Effector memory CD4-positive, alpha-beta T cell (primary cell): Measurements from ENCODE around the gene DHX34.
"Not testable (repeated sequence)": the region's sequence is repeated elsewhere in the genome, so short reads cannot be mapped to it uniquely, and the experiment has no call there.

Experiments
- DNase-seq, 3 donors: peaks; one replicate each; pipeline ENCODE4 v3.0.0-alpha.2; 2020
- H3K27ac ChIP-seq: 2 replicates; pipeline ENCODE4 v1.7.0; 2013; ENCODE audit warnings: mild to moderate bottlenecking, low read length, moderate library complexity; ENCODE audit not compliant: insufficient read depth, poor library complexity, severe bottlenecking
- H3K27me3 ChIP-seq: replicated peaks from 2 replicates; pipeline ENCODE4 v1.7.0; 2013; ENCODE audit warnings: mild to moderate bottlenecking, low read length; ENCODE audit not compliant: insufficient read depth, control insufficient read depth, poor library complexity, severe bottlenecking
- H3K36me3 ChIP-seq: 2 replicates; pipeline ENCODE4 v1.7.0; 2013; ENCODE audit warnings: mild to moderate bottlenecking, low read length, moderate library complexity; ENCODE audit not compliant: control insufficient read depth, insufficient read depth
- H3K4me1 ChIP-seq: 2 replicates; pipeline ENCODE4 v1.7.0; 2013; ENCODE audit warnings: low read length, mild to moderate bottlenecking; ENCODE audit not compliant: control insufficient read depth, insufficient read depth, poor library complexity, severe bottlenecking
- H3K4me3 ChIP-seq: 2 replicates; pipeline ENCODE4 v1.7.0; 2013; ENCODE audit warnings: low read length, low read depth, mild to moderate bottlenecking; ENCODE audit not compliant: insufficient read depth, poor library complexity, severe bottlenecking
- H3K9me3 ChIP-seq: 2 replicates; pipeline ENCODE4 v1.7.0; 2013; ENCODE audit warnings: mild to moderate bottlenecking, low read length, moderate library complexity; ENCODE audit not compliant: control insufficient read depth

The DHX34 gene

GRCh38 chr19:47386582-47386981 lies 37.5 kb downstream of the DHX34 start:
- not testable (repeated sequence) for H3K4me3 ChIP-seq, H3K27me3 ChIP-seq, H3K4me1 ChIP-seq, DNase-seq, H3K9me3 ChIP-seq, H3K27ac ChIP-seq, H3K36me3 ChIP-seq

- not testable (repeated sequence) for H3K4me3 ChIP-seq, H3K9me3 ChIP-seq, H3K4me1 ChIP-seq, DNase-seq, H3K36me3 ChIP-seq, H3K27me3 ChIP-seq, H3K27ac ChIP-seq
Observed at GRCh38 chr19:47387623-47388022, 38.5 kb downstream of the DHX34 start.

- H3K9me3 ChIP-seq, H3K4me3 ChIP-seq, H3K27ac ChIP-seq, H3K27me3 ChIP-seq, H3K36me3 ChIP-seq, H3K4me1 ChIP-seq, DNase-seq: not testable (repeated sequence)
Observed at GRCh38 chr19:47388721-47389120, 39.6 kb downstream of the DHX34 start.

- H3K27me3 ChIP-seq: no peaks in the 10 kb centered on the region
- H3K27ac ChIP-seq: no peak overlapping the region
- no peak for DNase-seq
- H3K4me1 ChIP-seq: no peaks in the 10 kb centered on the region
- H3K36me3 ChIP-seq: no peaks in the 10 kb centered on the region
- no peak overlapping the region for H3K4me3 ChIP-seq
- H3K9me3 ChIP-seq: no peaks in the 10 kb centered on the region
Observed at GRCh38 chr19:47389150-47389556, 40.0 kb downstream of the DHX34 start.

- Histone ChIP-seq H3K36me3 (no peaks in the 10 kb centered on the region), H3K4me3 (no peak overlapping the region), H3K27me3 (no peaks in the 10 kb centered on the region), H3K4me1 (no peaks in the 10 kb centered on the region), H3K27ac (no peak overlapping the region), H3K9me3 (no peaks in the 10 kb centered on the region)
- DNase-seq: no peak
Observed at GRCh38 chr19:47390533-47391488, 41.7 kb downstream of the DHX34 start.

GRCh38 chr19:47391510-47392223 lies 42.6 kb downstream of the DHX34 start:
- H3K4me3 ChIP-seq: no peak overlapping the region
- H3K4me1 ChIP-seq: no peaks in the 10 kb centered on the region
- H3K27ac ChIP-seq: no peak overlapping the region
- DNase-seq: peak; percentile 47 to 72 (median 64)
- no peaks in the 10 kb centered on the region for H3K9me3 ChIP-seq
- H3K27me3 ChIP-seq: no peaks in the 10 kb centered on the region
- no peaks in the 10 kb centered on the region for H3K36me3 ChIP-seq

GRCh38 chr19:47398707-47399597 lies 49.8 kb downstream of the DHX34 start:
- H3K27me3 ChIP-seq: no peaks in the 10 kb centered on the region
- H3K4me1 ChIP-seq: no peaks in the 10 kb centered on the region
- DNase-seq: no peak
- H3K4me3 ChIP-seq: no peak overlapping the region
- no peaks in the 10 kb centered on the region for H3K36me3 ChIP-seq
- no peaks in the 10 kb centered on the region for H3K9me3 ChIP-seq
- H3K27ac ChIP-seq: no peak overlapping the region

- no peak for DNase-seq
- Histone ChIP-seq H3K9me3 (no peaks in the 10 kb centered on the region), H3K4me1 (no peaks in the 10 kb centered on the region), H3K27ac (no peak overlapping the region), H3K4me3 (no peak overlapping the region), H3K27me3 (peaks cover 13% of the 10 kb centered on the region), H3K36me3 (no peaks in the 10 kb centered on the region)
Observed at GRCh38 chr19:47402504-47402903, 53.4 kb downstream of the DHX34 start.

GRCh38 chr19:47404334-47405196 lies 55.5 kb downstream of the DHX34 start:
- no peak for DNase-seq
- Histone ChIP-seq H3K9me3 (no peaks in the 10 kb centered on the region), H3K27ac (no peak overlapping the region), H3K27me3 (peaks cover 13% of the 10 kb centered on the region), H3K4me3 (no peak overlapping the region), H3K4me1 (no peaks in the 10 kb centered on the region), H3K36me3 (no peaks in the 10 kb centered on the region)
